Midbrain (tissue), 1 donor: ENCODE measurements around the gene SCN4B.

ENCODE experiments used
- DNase-seq: peaks from one replicate; lab custom pipeline; 2025; lab: John Stamatoyannopoulos, UW

SCN4B gene

GRCh38 chr11:118129471-118130172 lies 23.0 kb downstream of the SCN4B start:
- DNase-seq, result no peak

DNA sequence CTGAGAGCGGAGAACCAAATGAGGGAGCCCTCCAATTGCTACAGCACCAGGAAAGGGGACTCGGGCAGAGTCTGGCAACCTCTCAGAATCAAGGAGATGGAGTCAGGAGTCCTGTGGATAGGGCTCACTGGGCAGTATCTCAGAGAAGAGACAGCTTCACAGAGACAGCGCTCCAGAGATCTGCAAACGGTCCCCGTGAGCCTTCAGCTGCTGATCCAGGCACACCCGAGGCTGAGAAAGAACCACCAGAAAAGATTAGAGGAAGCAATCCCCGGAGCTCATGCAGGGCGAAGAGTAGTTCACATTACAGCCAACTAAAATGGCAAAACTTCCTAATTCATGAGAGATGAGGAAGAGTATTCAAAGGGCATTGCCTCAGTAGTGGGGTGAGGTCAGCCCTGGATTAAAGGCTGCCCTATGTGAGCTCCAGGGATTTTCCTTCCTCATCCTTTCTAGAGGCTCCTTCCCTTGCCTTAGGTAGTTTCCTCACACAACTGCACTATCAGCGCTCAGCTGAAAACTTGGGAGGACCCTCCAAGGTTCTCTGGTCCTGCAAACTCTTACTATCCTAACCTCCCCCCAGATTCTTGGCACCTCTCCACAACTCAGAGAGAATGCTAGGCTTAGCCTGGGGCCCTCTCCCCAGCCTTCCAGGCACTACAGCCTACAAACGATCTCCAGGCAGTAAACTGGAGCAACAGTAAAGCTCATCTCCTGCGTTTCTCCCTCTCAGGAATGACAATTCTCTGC lies 23.7 kb downstream of the SCN4B start:
- DNase-seq, result no peak

DNA sequence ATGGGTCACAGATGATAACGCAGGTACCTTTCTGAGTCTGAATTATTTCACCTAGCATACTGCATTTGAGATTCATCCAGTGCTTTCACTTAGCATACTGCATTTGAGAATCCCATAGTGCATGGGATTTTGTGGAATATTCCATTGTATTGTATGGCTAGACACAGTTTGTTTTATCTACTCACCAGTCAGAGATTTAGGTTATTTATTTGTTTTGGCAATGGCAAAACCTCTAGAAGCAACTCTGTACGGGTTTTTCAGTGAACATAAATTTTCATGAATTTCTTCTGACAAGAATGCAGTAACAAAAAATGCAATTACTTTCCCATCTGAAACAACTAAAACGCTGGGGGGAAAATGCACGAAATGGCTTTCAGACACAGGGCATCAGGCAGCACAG lies 24.3 kb downstream of the SCN4B start:
- no peak for DNase-seq

- no peak for DNase-seq
Measured at GRCh38 chr11:118126082-118126838, 26.4 kb downstream of the SCN4B start.

DNA sequence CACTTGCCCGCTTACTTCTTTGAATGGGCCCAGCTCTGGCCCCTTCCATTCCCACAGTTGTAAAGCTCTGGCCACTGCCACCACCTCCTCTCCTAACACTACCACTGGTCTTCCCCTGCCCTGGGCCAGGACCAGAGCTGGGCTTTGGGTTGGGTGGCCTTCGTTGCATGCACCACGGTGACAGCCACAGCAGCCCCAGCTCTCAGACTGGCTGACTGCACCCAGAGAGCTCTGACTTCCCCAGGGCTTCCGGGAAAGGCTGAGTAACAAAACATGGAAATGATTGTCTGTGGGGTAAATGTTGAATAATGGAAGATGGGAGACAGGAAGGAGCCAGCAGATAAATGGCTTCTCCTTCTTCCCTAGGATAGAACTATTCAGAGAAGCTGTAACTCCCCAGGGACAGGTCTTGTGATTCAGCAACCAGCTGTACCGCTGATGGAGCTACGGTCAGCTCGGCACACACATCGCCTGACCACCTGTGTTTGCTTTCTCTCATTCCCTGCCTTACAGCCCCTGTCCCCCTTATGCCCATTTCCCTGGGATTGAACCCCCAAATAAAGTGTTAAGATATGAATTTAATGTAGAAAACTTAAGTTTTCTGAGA lies 27.6 kb downstream of the SCN4B start:
- DNase-seq, result no peak

GRCh38 chr11:118120793-118121192 lies 31.8 kb downstream of the SCN4B start:
- DNase-seq, result no peak

DNA sequence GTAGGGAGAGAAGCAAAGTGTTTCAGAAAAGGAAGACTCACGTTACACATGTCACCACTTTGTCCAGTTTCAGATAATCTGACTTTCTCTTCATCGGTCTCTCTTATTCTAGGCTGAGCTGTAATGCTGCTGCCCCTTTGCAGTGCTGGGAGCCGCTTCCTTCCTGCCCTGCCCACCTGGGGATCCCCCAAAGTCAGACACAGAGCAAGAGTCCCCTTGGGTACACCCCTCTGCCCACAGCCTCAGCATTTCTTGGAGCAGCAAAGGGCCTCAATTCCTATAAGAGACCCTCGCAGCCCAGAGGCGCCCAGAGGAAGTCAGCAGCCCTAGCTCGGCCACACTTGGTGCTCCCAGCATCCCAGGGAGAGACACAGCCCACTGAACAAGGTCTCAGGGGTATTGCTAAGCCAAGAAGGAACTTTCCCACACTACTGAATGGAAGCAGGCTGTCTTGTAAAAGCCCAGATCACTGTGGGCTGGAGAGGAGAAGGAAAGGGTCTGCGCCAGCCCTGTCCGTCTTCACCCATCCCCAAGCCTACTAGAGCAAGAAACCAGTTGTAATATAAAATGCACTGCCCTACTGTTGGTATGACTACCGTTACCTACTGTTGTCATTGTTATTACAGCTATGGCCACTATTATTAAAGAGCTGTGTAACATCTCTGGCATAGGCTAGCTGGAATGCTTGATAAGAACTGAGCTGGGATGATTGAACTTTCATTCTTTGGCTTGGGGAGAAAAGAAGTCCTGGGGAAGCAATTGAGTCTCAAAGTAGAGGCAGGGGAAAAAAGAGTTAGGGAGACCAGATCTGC lies 34.6 kb downstream of the SCN4B start:
- DNase-seq, result no peak

DNA sequence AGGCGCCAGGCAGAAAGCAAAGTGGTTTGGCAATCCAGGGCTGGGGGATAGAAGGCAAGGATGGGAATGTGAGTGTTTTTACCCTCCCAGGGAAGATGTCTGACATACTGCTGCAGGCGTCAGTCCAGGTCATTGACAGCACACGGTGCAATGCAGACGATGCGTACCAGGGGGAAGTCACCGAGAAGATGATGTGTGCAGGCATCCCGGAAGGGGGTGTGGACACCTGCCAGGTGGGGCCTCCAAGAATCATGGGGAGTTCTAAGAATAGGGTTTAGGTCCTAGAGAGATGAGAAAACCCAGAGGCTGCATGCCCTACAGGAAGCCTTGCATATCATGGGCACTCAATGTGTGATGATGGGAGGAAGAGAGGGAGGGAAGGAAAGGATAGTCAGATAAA lies 37.6 kb downstream of the SCN4B start:
- no peak for DNase-seq

DNA sequence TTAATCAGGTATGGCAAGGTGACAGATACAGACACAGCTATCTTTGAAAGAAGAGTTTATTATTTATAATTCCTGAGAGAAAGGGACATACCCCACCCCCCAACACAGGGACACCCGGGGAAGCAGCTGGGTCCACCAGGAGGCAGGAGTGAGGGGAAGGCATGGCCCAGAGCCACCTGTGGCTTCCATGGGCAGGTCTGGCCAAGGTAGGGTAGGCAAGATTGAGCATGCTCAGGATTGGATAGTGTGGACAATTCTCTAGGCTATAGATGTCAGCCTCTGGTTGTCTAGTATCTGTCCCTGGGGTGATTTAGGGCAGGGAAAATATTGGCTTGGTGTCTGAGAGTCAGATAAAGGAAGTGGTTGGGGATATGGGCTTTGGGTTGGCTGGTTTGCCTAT lies 38.4 kb downstream of the SCN4B start:
- no peak for DNase-seq

DNA sequence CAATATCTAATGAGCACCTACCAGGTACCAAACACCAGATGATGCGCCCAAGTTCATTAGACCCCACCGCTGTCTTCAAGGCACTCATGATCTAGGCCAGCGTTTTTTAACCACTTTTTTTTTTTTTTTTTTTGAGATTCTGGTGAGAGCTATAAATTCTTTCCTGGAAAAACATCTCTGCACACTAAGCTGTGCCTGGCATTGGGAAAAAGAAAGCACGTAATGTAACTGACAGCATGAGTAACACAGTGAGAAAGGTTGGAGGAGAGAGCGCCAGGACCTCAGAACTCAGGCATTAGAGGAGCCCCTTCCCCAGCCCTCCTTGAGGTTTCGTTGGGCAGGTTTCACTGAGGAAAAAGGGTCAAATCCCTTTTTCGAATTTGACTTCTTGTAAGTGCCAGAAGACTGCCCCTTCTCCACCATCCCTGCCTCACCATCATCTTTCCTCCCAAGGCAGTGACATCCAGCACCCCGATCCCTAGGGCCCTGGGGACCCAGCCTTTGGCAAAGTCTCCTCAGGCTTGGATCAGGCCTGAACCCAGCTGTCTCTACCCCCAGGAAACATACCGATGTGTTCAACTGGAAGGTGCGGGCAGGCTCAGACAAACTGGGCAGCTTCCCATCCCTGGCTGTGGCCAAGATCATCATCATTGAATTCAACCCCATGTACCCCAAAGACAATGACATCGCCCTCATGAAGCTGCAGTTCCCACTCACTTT lies 39.8 kb downstream of the SCN4B start:
- DNase-seq, result no peak

- DNase-seq, result no peak
Measured at GRCh38 chr11:118111744-118112035, 40.9 kb downstream of the SCN4B start.

DNA sequence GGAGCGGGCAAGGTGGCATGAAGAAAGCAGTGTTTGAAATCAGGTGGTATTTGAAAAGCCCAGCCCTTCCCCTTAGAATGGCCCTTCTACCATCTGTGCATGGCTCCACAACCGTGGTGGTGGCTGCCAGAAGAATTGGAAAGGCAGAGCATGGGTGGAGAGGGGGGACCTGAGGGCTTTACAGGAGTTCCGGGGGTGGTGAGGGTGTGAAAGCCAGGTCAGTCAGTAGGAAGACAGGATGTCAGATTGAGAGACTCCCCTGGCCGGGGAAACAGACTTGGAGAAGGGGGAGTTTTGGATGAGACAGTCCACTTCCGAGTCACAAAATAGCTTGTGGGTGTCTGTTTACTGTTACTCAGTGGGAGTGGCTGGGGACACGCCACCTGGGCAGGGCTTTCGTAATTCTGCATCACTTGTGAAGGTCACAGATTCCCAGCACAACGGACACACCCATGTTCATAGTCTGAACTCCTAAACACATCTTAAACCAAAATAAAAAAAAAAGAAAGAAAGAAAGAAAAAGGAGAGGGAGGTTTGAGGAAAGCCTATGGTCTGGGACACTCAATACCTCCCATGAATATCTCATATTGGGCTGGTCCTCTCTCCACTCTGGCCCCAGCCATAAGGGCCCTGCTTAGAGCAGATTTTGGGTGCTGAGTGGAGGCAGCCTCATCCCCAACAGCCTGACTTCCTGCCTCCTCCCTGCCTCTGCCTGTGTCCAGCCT lies 41.4 kb downstream of the SCN4B start:
- DNase-seq, result no peak

- no peak for DNase-seq
Measured at GRCh38 chr11:118109231-118109630, 43.4 kb downstream of the SCN4B start.

- DNase-seq, result no peak
Measured at GRCh38 chr11:118108513-118108912, 44.1 kb downstream of the SCN4B start.

GRCh38 chr11:118106789-118107335 lies 45.8 kb downstream of the SCN4B start:
- DNase-seq, result no peak

GRCh38 chr11:118105657-118106305 lies 46.8 kb downstream of the SCN4B start:
- no peak for DNase-seq

- DNase-seq, result no peak
Measured at GRCh38 chr11:118104491-118104890, 48.1 kb downstream of the SCN4B start.

DNA sequence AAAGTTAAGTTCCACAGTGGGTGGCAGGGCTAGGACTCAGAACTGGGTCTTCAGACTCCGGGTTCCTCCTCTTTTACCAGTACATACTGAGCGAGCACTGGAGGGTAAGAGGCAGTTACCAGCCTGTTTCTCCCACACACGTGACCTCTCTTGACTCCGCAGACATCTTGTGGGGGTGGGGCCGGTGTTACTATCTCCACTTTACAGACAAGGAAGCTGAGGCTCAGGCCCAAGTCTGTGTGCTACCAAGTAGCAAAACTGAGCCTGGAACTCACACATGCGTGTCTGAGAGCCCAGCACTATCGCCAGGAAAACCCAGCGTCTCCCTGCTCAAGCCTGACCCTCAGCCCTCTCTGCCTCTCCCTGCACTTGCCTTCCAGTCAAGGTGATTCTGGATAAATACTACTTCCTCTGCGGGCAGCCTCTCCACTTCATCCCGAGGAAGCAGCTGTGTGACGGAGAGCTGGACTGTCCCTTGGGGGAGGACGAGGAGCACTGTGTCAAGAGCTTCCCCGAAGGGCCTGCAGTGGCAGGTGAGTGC lies 49.8 kb downstream of the SCN4B start:
- DNase-seq, result no peak

DNA sequence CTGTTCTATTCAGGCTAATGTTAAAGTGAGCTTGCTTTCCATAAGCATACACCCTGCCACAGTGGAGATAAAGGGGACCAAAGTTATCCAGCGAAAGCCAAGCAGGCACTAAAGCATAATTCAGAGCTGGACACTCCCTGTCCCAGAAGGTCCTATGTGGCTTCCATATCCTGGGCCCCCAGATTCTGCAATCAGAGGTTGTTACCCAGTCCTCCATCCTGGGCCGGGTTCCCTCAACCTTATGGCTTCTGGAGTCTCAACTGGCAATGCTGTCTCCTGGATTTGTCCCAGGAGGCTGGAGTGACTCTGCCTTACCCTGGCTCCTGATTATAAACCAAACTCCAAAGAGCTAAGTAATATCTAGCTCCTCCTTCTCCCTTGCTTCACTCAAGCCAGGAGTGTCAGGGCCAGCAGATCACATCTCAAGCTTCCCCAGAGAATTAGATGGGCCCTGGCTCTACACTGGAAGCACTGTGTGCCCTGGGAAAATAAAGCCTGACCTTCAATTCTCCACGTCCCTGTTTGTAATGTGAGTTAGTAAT lies 51.9 kb downstream of the SCN4B start:
- no peak for DNase-seq
